Suppressor macrophage treated with lipopolysaccharide for 4 hours (primary cell): ENCODE measurements around the gene SH3TC1.

ENCODE experiments used
- DNase-seq: peaks from one replicate; pipeline ENCODE4 v3.0.0-alpha.2; 2020

Gene SH3TC1

GRCh38 chr4:8217246-8217511, 18.1 kb downstream of the SH3TC1 start:
- no peak for DNase-seq

- DNase-seq: no peak
Observed at GRCh38 chr4:8217871-8218270, 18.8 kb downstream of the SH3TC1 start.

- no peak for DNase-seq
Observed at GRCh38 chr4:8218371-8219031, 19.4 kb downstream of the SH3TC1 start.

- no peak for DNase-seq
Observed at GRCh38 chr4:8219236-8219635, 20.1 kb downstream of the SH3TC1 start.

- DNase-seq: peak; percentile 78
Observed at GRCh38 chr4:8220661-8221450, 21.8 kb downstream of the SH3TC1 start.

- DNase-seq: peak; percentile 97
Observed at GRCh38 chr4:8221476-8221875, 22.4 kb downstream of the SH3TC1 start.

- no peak for DNase-seq
Observed at GRCh38 chr4:8221985-8222384, 22.9 kb downstream of the SH3TC1 start.

GRCh38 chr4:8222609-8223388, 23.7 kb downstream of the SH3TC1 start:
- no peak for DNase-seq

- no peak for DNase-seq
Observed at GRCh38 chr4:8224267-8224974, 25.3 kb downstream of the SH3TC1 start.

- DNase-seq: no peak
Observed at GRCh38 chr4:8224975-8225625, 26.0 kb downstream of the SH3TC1 start.

GRCh38 chr4:8225706-8226443, 26.8 kb downstream of the SH3TC1 start:
- DNase-seq: no peak

- DNase-seq: peak; percentile 32
Observed at GRCh38 chr4:8227201-8227770, 28.2 kb downstream of the SH3TC1 start.

- no peak for DNase-seq
Observed at GRCh38 chr4:8227771-8228318, 28.8 kb downstream of the SH3TC1 start.

- peak; percentile 53 for DNase-seq
Observed at GRCh38 chr4:8228319-8229250, 29.5 kb downstream of the SH3TC1 start.

GRCh38 chr4:8229331-8229975, 30.4 kb downstream of the SH3TC1 start:
- no peak for DNase-seq

GRCh38 chr4:8230033-8230432, 30.9 kb downstream of the SH3TC1 start:
- no peak for DNase-seq

- no peak for DNase-seq
Observed at GRCh38 chr4:8230891-8231290, 31.8 kb downstream of the SH3TC1 start.

GRCh38 chr4:8231551-8232049, 32.5 kb downstream of the SH3TC1 start:
- DNase-seq: no peak

- DNase-seq: no peak
Observed at GRCh38 chr4:8232748-8233147, 33.7 kb downstream of the SH3TC1 start.
